CD4-positive, alpha-beta T cell treated with Interleukin-15 for 4 hours (primary cell): ENCODE results near the gene SORBS2.
"Not testable (repeated sequence)": the region's sequence is repeated elsewhere in the genome, so short reads cannot be mapped to it uniquely, and the experiment has no call there.

Experiments used
- DNase-seq: peaks from one replicate; pipeline ENCODE4 v3.0.0-alpha.2; 2020; ENCODE audit warnings: low spot score

Gene SORBS2

GRCh38 chr4:185587030-185587426, 225.0 kb downstream of the SORBS2 start:
- no peak for DNase-seq

- DNase-seq: no peak
These were observed 226.8 kb downstream of the SORBS2 start for GRCh38 chr4:185585211-185585610.

- DNase-seq: no peak
These were observed 228.2 kb downstream of the SORBS2 start for GRCh38 chr4:185583813-185584212.

GRCh38 chr4:185582651-185583400, 229.2 kb downstream of the SORBS2 start:
- no peak for DNase-seq

- no peak for DNase-seq
These were observed 231.3 kb downstream of the SORBS2 start for GRCh38 chr4:185580699-185581098.

GRCh38 chr4:185578284-185578683, 233.7 kb downstream of the SORBS2 start:
- no peak for DNase-seq

- DNase-seq: no peak
These were observed 234.7 kb downstream of the SORBS2 start for GRCh38 chr4:185576962-185577950.

- no peak for DNase-seq
These were observed 235.6 kb downstream of the SORBS2 start for GRCh38 chr4:185576314-185576961.

- DNase-seq: no peak
These were observed 238.3 kb downstream of the SORBS2 start for GRCh38 chr4:185573651-185574199.

- DNase-seq: no peak
These were observed 241.3 kb downstream of the SORBS2 start for GRCh38 chr4:185570727-185571126.

GRCh38 chr4:185567381-185568376, 244.3 kb downstream of the SORBS2 start:
- no peak for DNase-seq

- no peak for DNase-seq
These were observed 245.0 kb downstream of the SORBS2 start for GRCh38 chr4:185566972-185567371.

- no peak for DNase-seq
These were observed 245.6 kb downstream of the SORBS2 start for GRCh38 chr4:185566425-185566824.

GRCh38 chr4:185565696-185566095, 246.3 kb downstream of the SORBS2 start:
- DNase-seq: no peak

GRCh38 chr4:185564349-185564748, 247.6 kb downstream of the SORBS2 start:
- no peak for DNase-seq

GRCh38 chr4:185562531-185562930, 249.5 kb downstream of the SORBS2 start:
- DNase-seq: no peak

GRCh38 chr4:185560316-185560715, 251.7 kb downstream of the SORBS2 start:
- DNase-seq: no peak

- DNase-seq: no peak
These were observed 252.1 kb downstream of the SORBS2 start for GRCh38 chr4:185559915-185560281.

- not testable (repeated sequence) for DNase-seq
These were observed 252.6 kb downstream of the SORBS2 start for GRCh38 chr4:185559251-185559914.

- no peak for DNase-seq
These were observed 257.4 kb downstream of the SORBS2 start for GRCh38 chr4:185554365-185555126.
